Ascending aorta (tissue), 2 donors: Measurements from ENCODE around the gene CDC26. TPM values are rescaled to one million over a fixed set of nuclear protein-coding genes. Genes with fewer than 3 reads are reported as not detected.
"Not testable (repeated sequence)": the region's sequence is repeated elsewhere in the genome, so short reads cannot be mapped to it uniquely, and the experiment has no call there.

Experiments used
- DNase-seq, 2 donors: peaks; one replicate each; pipeline ENCODE4 v3.0.0-alpha.2; 2019; ENCODE audit warnings: low spot score in 2 of 2
- H3K27ac ChIP-seq, 2 donors: fragments of 200-600 bp; sonication (generic); one replicate each; pipeline ENCODE4 v1.5.1; 2016 to 2017; ENCODE audit warnings: mild to moderate bottlenecking in 1 of 2
- H3K27me3 ChIP-seq: fragments of 200-600 bp; sonication (generic); one replicate; pipeline ENCODE4 v1.5.1; 2017
- H3K36me3 ChIP-seq, 2 donors: fragments of 200-600 bp; sonication (generic); one replicate each; pipeline ENCODE4 v1.5.1; 2016
- H3K4me1 ChIP-seq, 2 donors: fragments of 200-600 bp; sonication (generic); one replicate each; pipeline ENCODE4 v1.5.1; 2016 to 2017; ENCODE audit warnings: mild to moderate bottlenecking in 1 of 2
- H3K4me3 ChIP-seq, 2 donors: fragments of 200-600 bp; sonication (generic); one replicate each; pipeline ENCODE4 v1.5.1; 2016 to 2017; ENCODE audit warnings: mild to moderate bottlenecking in 1 of 2
- H3K9me3 ChIP-seq, 2 donors: fragments of 200-600 bp; sonication (generic); one replicate each; pipeline ENCODE4 v1.5.1; 2016
- CTCF ChIP-seq, 3 experiments: fragments of 200-600 bp in 2 of 3; fragments of 450-650 bp in 1 of 3; sonication (generic) in 2 of 3; IDR thresholded peaks; one replicate each; pipeline ENCODE4 v1.5.1; 2016 to 2019; ENCODE audit warnings: antibody characterized with exemption in 3 of 3, mild to moderate bottlenecking in 1 of 3, moderate library complexity in 1 of 3
- intact Hi-C: fragments of 100-400 bp; cut with DNase I; formaldehyde crosslinking; loops from one replicate; pipeline ENCODE4 v1.15.1; 2023
- total RNA-seq: library from RNA; depleted of rRNA; stranded (reverse); fragments of >200 nt; gene quantifications from one replicate; pipeline ENCODE4 v1.1.0, GENCODE V29; 2016

Gene CDC26
- total RNA-seq, 1 donor from 2014 or later, result 1.2 TPM

DNA sequence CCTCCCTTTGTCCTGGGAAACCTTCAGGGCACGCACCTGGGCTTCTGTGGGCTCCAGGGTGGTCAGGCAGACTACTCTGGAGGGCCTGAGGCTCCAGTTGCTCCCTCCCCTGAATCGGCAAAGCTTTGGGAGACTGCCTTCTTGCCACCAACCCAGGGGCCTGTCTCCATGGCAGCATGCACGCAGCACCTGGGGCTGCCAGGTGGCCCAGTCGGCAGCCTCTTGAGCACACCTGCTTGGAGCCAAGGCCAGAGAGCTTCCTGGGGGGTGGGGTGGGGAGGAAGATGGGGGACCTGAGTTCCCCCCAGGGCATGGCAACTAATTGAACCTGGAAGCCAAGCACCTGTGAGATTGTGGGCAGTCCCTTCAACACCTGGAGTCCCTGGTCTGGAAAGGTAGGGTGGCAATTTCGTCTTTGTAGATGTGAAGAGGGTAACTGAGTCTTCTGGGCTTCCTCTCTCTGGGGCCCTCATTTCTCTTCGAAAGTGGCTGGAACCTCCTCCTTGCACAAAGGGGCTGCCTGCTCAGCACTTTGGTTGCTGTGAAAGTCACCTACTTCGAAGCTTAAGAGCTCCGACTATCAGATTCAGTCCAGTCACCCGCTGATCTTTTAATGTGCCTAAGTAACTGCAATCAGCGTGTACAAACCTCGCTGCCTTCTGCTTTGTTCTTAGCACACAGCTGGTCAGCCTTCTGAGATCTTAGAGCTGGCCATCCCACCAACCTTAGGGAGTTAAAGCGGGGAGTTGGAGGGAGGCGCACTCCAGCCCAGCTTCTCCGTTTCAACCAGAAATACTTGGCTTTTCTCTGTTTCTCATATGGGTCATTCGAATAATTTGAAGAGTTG, 23.8 kb upstream of the CDC26 start:
- no peak overlapping the region for H3K27ac ChIP-seq
- no peak overlapping the region for H3K4me3 ChIP-seq
- TF ChIP-seq CTCF (IDR thresholded peaks at IDR 0.05), result no peak
- H3K36me3 ChIP-seq, result no peaks in the 10 kb centered on the region
- H3K9me3 ChIP-seq, result no peaks in the 10 kb centered on the region
- intact Hi-C loops, result no loop called here
- no peaks in the 10 kb centered on the region for H3K4me1 ChIP-seq
- DNase-seq, result no peak
- no peaks in the 10 kb centered on the region for H3K27me3 ChIP-seq

- peaks cover 0 to 3% of the 10 kb centered on the region in 2 donors for H3K36me3 ChIP-seq
- H3K9me3 ChIP-seq, result no peaks in the 10 kb centered on the region
- H3K4me3 ChIP-seq, result no peak overlapping the region
- no peak for TF ChIP-seq CTCF (IDR thresholded peaks at IDR 0.05)
- DNase-seq, result no peak
- H3K4me1 ChIP-seq, result no peaks in the 10 kb centered on the region
- intact Hi-C loops, result no loop called here
- no peak overlapping the region for H3K27ac ChIP-seq
- no peaks in the 10 kb centered on the region for H3K27me3 ChIP-seq
Observed at GRCh38 chr9:113298311-113298710, 22.9 kb upstream of the CDC26 start.

DNA sequence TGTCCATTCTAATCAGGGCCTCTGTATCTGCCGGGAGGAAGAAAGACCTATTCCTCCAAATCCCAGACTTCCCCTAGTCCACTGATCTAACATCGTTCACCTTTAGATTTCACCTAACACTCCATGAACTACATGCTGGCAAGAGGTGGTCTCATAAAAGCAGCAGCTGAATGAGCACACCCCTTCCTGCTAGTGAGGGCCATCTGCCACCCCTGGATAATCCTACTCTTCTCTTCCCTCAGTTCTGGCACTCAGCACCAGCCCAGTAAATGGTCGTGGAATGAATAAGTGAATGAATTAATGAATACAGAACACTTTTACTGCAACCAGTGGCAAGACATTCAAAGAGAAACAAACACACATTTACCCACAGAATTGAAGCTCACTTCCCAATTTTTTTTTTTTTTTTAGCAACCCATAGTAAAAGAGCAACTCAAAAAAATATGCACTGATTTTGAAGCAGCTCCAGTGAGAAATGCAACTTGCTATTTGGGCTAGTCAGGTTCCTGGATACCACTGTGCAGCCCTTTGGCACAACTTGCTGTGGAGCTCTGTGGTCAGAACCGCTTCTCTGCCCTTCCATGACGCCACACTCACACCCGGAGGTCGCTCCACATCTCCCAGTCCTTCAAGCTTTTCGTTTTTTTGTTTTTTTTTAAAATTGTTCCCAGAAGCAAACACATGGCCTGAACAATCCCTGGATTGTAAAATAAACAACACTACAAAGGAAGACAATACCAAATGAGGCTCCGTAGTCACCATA, 21.6 kb upstream of the CDC26 start:
- Histone ChIP-seq H3K36me3 (peaks cover 12 to 16% of the 10 kb centered on the region in 2 donors), H3K9me3 (no peaks in the 10 kb centered on the region), H3K27me3 (no peaks in the 10 kb centered on the region), H3K4me1 (no peaks in the 10 kb centered on the region), H3K4me3 (no peak overlapping the region), H3K27ac (no peak overlapping the region)
- intact Hi-C loops, result no loop called here
- TF ChIP-seq CTCF (IDR thresholded peaks at IDR 0.05), result no peak
- no peak for DNase-seq

DNA sequence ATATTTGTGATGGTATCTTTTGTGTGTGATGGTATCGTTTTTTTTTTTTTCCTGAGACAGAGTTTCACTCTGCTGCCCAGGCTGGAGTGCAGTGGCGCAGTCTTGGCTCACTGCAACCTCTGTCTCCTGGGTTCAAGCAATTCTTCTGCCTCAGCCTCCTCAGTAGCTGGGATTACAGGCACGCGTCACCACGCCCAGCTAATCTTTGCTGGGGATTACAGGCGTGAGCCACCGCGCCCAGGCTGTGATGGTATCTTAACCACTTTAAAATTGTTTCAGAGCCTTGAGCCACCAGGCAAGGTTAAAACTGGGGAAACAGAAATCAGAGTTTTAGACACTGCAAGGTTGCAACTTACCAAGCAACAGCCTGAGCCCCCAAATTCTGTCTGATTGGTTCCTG, 20.9 kb upstream of the CDC26 start:
- H3K27me3 ChIP-seq, H3K4me1 ChIP-seq, intact Hi-C loops: not testable (repeated sequence)

GRCh38 chr9:113293285-113293878, 18.0 kb upstream of the CDC26 start:
- H3K4me3 ChIP-seq, result no peak overlapping the region
- no peaks in the 10 kb centered on the region for H3K9me3 ChIP-seq
- intact Hi-C loops, result no loop called here
- no peaks in the 10 kb centered on the region for H3K27me3 ChIP-seq
- no peak overlapping the region for H3K27ac ChIP-seq
- peaks cover 40 to 52% of the 10 kb centered on the region in 2 donors for H3K36me3 ChIP-seq
- no peaks in the 10 kb centered on the region for H3K4me1 ChIP-seq
- no peak for DNase-seq
- no peak for TF ChIP-seq CTCF (IDR thresholded peaks at IDR 0.05)

More for the DNA sequence above, 20.9 kb upstream of the CDC26 start:
- H3K4me3 ChIP-seq, H3K9me3 ChIP-seq, DNase-seq, H3K27ac ChIP-seq: not testable (repeated sequence)
- H3K36me3 ChIP-seq, result peaks cover 20 to 24% of the 10 kb centered on the region in 2 donors
